GM21825 (cell line): ENCODE data around the gene RPL36AL.
"Not testable (repeated sequence)": the region's sequence is repeated elsewhere in the genome, so short reads cannot be mapped to it uniquely, and the experiment has no call there.

ENCODE experiments used
- ATAC-seq: cut with Tn5 transposase; IDR thresholded peaks from one replicate; pipeline ENCODE4 v1.9.1; 2021; ENCODE audit warnings: mild to moderate bottlenecking, moderate library complexity; ENCODE audit not compliant: unreplicated experiment

RPL36AL gene

DNA sequence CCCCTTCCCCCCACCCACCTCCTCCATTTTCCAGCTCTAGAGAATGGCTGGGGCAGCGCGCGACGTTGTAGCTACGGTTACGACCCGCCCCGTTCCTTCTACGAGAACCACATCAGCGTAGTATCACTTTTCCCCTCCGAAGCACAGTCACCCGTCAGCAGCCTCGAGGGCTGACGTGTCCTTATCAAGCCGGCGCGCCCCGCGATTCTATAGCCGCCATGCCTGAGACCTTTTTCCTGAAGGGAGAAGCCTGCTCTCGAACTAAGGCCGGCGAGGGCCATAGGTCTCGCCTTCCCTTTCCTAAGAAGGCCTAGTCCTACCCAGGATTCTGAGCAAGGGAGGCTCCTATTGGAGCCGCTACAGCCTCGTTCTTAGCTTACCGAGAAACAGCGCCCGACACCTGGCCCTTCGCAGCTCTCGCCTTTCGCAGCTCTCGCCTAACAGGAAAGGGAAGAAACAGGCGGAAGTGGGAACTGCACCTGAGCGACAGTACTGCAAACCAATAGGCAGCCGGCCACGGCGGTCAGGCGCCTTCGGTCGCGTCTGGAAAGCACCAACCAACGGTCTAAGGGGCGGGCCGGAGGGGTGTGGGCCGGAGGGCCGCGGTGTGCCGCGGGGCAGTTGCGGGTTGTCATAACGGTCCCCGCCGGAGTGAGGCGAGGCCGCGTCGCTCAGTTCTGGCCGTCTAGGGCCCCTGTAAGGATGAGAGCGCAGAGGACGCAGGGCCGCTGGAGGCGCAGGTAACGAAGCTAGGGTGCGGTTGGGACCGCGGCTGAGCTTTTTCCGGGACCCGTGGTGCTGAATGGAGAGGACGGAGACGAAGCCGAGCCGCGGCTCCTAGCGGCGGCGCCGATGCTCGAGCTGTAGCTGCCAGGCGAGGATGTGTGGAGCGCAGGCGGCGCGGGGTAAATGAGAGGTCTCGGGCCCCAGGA is at the start of gene RPL36AL, which contains the start of gene MGAT2:
Gene RPL36AL (minus strand): TSS at position 445 of the 932 bp plus-strand sequence. CDS start 1,522 bp downstream, outside the sequence.
Gene MGAT2 (plus strand): TSS at position 618 of the 932 bp plus-strand sequence. CDS start 470 bp downstream, outside the sequence.
- ATAC-seq = peak; percentile 93

- ATAC-seq = no peak
These were observed 39.4 kb upstream of the RPL36AL start for GRCh38 chr14:49659526-49660455.

- ATAC-seq = not testable (repeated sequence)
These were observed 37.1 kb upstream of the RPL36AL start for GRCh38 chr14:49657500-49657899.

DNA sequence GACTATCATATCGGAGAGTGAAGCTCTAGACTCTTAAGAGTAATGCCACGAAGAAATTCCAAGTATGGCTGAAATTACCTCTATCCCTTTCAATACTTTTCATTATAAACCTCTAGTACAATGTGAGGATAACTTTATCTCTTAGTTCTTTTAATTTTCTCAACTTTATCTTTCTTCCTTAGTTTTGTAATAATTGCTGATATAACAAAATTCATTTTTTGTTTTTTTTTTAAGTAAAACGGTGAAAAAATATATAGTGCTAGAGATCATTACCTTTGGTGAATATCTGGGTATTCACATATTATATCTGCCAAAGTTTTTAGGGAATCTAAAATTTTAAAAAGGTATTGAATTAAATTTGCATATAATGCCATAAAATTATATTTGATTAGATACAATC is 34.1 kb upstream of the RPL36AL start:
- no peak for ATAC-seq

DNA sequence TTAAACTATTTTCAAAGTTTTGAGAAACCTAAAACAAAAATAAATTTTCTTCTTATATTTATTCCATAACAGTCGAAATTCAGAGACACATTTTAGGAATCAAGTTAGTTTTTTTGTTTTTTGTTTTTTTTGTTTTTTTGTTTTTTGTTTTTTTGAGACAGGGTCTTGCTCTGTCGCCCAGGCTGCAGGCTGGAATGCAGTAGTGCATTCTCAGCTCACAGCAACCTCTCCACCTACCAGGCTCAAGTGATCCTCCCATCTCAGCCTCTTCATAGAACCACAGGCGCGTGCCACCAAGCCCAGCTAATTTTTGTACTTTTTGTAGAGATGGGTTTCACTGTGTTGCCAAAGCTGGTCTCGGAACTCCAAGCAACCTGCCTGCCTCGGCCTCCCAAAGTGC is 33.1 kb upstream of the RPL36AL start:
- ATAC-seq = no peak

DNA sequence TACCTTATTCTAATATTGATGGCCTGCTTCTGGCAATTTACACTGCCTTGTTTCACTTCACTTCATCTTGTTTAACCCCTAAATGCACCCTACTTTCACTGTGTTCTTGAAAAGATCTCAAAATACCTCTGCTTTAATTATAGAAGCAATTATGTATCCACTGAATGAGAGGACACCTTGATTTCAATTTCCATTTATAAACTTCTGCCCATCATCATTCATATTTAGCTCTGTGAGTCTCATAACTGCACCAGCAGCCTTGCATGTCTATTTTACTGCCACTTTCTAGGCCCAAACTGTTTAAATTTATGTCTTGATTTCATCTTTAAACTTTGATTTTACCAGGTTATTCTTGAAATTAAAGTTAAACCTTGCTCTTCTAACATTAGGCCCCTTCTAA is 21.7 kb upstream of the RPL36AL start:
- ATAC-seq = no peak

DNA sequence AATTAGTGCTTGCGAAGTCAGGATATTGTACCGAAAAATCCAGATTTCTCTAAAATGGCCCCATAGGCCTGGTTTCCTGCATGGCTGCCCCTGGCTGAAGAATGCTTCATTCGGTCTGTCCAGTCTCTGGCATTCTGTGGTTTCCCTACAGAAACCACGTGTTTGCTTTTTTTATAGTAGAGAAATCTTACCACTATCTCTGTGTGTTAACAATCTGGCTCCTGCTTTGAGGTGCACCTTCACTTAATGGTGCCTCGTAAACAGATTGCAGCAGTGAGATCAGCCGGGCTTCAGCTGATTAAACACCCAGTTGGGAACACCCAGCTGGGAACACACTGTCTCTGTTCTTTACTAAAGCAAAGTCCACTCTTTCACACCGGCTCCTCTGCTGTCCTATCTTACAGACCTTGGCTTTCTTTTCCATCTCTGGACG is 21.3 kb upstream of the RPL36AL start:
- ATAC-seq = no peak

DNA sequence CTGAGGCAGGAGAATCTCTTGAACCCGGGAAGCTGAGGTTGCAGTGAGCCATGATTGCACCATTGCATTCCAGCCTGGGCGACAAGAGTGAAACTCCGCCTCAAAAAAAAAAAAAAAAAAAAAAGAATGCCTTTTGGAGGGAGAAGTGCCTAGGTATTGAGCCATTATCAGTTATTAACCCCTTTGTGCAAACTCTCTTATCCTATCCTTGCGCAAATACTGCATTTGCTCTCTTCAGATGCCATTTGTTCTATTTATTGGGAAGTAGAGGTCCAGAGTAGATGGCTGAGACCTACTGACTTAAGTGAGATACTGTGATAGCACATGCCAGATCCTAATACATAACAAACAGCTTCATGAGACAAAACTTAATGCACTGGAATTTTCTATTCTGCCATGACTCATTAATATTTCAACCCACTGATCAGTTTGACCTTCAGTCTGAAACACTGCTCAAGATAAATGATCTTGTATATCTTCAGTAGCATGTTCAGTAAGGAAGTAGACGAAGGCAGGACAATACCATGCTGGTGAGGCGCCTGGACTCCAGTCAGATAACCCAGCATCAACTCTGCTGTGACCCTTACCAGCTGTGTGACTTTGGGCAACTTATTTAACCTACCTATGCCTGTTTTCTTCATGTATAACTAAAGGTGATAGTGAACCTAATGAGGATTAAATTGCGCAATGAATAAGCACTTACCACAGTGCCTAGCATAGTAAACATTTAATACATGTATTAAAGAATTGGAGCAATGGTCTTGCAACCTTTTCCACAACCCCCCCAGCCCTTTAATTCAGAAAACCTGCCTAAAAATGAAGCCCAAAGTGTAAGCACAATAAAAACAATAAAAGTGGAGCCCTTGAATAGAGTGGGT is 20.4 kb upstream of the RPL36AL start:
- no peak for ATAC-seq

GRCh38 chr14:49637534-49638078 is 17.2 kb upstream of the RPL36AL start:
- no peak for ATAC-seq

DNA sequence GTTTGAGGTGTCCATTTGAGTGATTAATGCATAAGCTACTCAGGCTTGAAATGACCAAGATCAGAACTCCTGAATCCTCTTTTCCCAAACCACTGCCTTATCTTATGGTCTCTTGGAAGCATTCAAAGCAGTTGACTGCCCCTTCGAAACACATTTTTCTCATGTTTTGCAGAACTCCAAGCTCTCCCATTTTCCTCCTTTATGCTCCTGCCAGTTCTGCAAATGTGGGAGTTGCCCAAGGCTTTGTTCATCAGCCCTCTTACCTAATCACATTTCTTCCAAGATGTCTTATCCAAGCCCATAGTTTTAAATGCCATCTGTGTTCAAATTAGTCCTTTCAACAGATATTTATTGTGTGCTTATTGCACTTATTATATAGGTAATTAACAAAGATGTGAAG is 16.4 kb upstream of the RPL36AL start:
- ATAC-seq = no peak

DNA sequence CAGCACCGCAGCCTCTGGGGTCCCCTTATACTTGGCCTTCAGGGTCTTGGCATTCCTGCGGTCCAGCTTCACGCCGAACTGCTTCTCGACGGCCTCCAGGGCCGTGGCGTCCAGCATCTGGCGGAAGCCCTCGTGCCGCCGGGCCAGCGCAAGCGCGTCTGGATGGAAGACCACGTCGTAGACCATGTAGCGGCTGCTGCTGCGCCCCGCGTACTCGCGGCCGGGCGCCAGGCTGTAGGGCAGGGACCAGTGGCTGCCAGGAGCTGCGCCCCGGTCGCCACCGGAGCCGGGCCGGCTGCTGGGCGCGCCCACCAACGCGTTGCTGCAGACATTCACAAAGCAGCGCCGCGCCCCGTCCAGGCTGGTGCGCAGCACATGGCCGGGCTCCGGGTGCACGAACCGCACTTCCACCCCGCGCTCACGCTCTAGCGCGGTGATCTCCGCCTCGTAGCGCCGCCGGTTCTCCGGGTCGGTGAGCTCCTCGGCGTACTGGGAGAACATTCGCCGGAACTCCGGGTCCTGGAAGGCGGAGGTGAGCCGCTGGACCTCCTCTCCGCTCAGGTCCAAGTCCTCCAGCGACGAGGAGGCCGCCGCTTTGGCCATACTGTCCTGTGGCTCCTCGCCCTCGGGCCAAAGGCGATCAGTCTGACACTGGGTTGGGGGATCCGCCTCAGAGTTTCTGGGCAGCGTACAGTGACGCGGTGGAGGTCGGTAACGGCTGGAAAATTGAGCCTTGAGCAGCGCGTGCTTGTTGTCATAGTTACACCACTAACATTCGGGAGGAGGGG is 14.3 kb upstream of the RPL36AL start, which contains the start of gene DNAAF2:
Gene DNAAF2 (minus strand): TSS at position 698 of the 788 bp plus-strand sequence. CDS start 95 bp downstream, at position 603.
- ATAC-seq = peak; percentile 28

GRCh38 chr14:49633640-49634546 is 13.5 kb upstream of the RPL36AL start:
- peak; percentile 78 for ATAC-seq

- ATAC-seq = no peak
These were observed 3.8 kb upstream of the RPL36AL start for GRCh38 chr14:49623941-49624839.

- no peak for ATAC-seq
These were observed 3.0 kb upstream of the RPL36AL start for GRCh38 chr14:49623387-49623786.

- ATAC-seq = no peak
These were observed 1.7 kb upstream of the RPL36AL start for GRCh38 chr14:49622022-49622607.

DNA sequence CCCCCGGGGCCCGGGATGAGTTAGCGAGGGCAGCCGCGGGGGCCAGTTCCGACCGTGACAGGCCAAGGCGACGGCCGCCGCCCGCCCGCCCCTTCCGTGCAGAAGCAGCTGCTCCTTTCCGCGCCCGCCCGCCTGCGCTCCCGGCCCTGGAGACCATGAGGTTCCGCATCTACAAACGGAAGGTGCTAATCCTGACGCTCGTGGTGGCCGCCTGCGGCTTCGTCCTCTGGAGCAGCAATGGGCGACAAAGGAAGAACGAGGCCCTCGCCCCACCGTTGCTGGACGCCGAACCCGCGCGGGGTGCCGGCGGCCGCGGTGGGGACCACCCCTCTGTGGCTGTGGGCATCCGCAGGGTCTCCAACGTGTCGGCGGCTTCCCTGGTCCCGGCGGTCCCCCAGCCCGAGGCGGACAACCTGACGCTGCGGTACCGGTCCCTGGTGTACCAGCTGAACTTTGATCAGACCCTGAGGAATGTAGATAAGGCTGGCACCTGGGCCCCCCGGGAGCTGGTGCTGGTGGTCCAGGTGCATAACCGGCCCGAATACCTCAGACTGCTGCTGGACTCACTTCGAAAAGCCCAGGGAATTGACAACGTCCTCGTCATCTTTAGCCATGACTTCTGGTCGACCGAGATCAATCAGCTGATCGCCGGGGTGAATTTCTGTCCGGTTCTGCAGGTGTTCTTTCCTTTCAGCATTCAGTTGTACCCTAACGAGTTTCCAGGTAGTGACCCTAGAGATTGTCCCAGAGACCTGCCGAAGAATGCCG is 872 bp upstream of the RPL36AL start:
- peak; percentile 30 for ATAC-seq
